IPS-18c (cell line): ENCODE data around the gene CFAP100.
A peak's percentile ranks its signal among the peaks of the same experiment; 100 is the strongest.

ENCODE experiments used
- H3K4me3 ChIP-seq: 2 replicates; pipeline ENCODE4 v1.7.0; 2013; ENCODE audit warnings: low read depth, mild to moderate bottlenecking, low read length, moderate library complexity; ENCODE audit not compliant: insufficient read depth
- H3K9me3 ChIP-seq: one replicate; pipeline ENCODE4 v1.6.1; 2013; ENCODE audit warnings: mild to moderate bottlenecking, low read length, moderate library complexity; ENCODE audit not compliant: control insufficient read depth, insufficient read depth

Gene CFAP100

GRCh38 chr3:126394179-126394976 is at the start of gene CFAP100:
Gene CFAP100, plus strand, starts transcription at chr3:126394909. Its CDS starts 1,092 bp downstream, at chr3:126396001.
- H3K9me3 ChIP-seq = no peaks in the 10 kb centered on the region
- peak within 1 kb of the TSS; percentile 36 for H3K4me3 ChIP-seq

- no peak overlapping the region for H3K4me3 ChIP-seq
- H3K9me3 ChIP-seq = no peaks in the 10 kb centered on the region
Observed at GRCh38 chr3:126345231-126345630, 49.5 kb upstream of the CFAP100 start.

- Histone ChIP-seq H3K9me3 (no peaks in the 10 kb centered on the region), H3K4me3 (no peak overlapping the region)
Observed at GRCh38 chr3:126345641-126346460, 48.9 kb upstream of the CFAP100 start.

- Histone ChIP-seq H3K9me3 (no peaks in the 10 kb centered on the region), H3K4me3 (no peak overlapping the region)
Observed at GRCh38 chr3:126346466-126346865, 48.2 kb upstream of the CFAP100 start.

- no peaks in the 10 kb centered on the region for H3K9me3 ChIP-seq
Observed at GRCh38 chr3:126347543-126348161, 47.1 kb upstream of the CFAP100 start.

GRCh38 chr3:126348308-126348920 is 46.3 kb upstream of the CFAP100 start:
- no peaks in the 10 kb centered on the region for H3K9me3 ChIP-seq
- H3K4me3 ChIP-seq = no peak overlapping the region

More at GRCh38 chr3:126347543-126348161, 47.1 kb upstream of the CFAP100 start:
- no peak overlapping the region for H3K4me3 ChIP-seq

- Histone ChIP-seq H3K4me3 (no peak overlapping the region), H3K9me3 (no peaks in the 10 kb centered on the region)
Observed at GRCh38 chr3:126349071-126349470, 45.6 kb upstream of the CFAP100 start.

GRCh38 chr3:126349611-126350501 is 44.9 kb upstream of the CFAP100 start:
- no peak overlapping the region for H3K4me3 ChIP-seq
- no peaks in the 10 kb centered on the region for H3K9me3 ChIP-seq

GRCh38 chr3:126350502-126351085 is 44.1 kb upstream of the CFAP100 start:
- Histone ChIP-seq H3K4me3 (no peak overlapping the region), H3K9me3 (no peaks in the 10 kb centered on the region)

- Histone ChIP-seq H3K9me3 (peaks cover under 1% of the 10 kb centered on the region), H3K4me3 (no peak overlapping the region)
Observed at GRCh38 chr3:126351086-126351770, 43.5 kb upstream of the CFAP100 start.

GRCh38 chr3:126351771-126352475 is 42.8 kb upstream of the CFAP100 start:
- Histone ChIP-seq H3K9me3 (peaks cover 2% of the 10 kb centered on the region), H3K4me3 (no peak overlapping the region)

GRCh38 chr3:126352476-126353454 is 41.9 kb upstream of the CFAP100 start:
- peaks cover 2% of the 10 kb centered on the region for H3K9me3 ChIP-seq
- no peak overlapping the region for H3K4me3 ChIP-seq

GRCh38 chr3:126353694-126354321 is 40.9 kb upstream of the CFAP100 start:
- Histone ChIP-seq H3K9me3 (peaks cover 2% of the 10 kb centered on the region), H3K4me3 (no peak overlapping the region)

GRCh38 chr3:126354776-126355175 is 39.9 kb upstream of the CFAP100 start:
- Histone ChIP-seq H3K9me3 (peaks cover 4% of the 10 kb centered on the region), H3K4me3 (no peak overlapping the region)
